RKO (cell line): Measurements from ENCODE around the gene ZFYVE19.

Experiments used
- DNase-seq: peaks from one replicate; pipeline ENCODE4 v3.0.0-alpha.2; 2016; ENCODE audit warnings: low spot score

ZFYVE19 gene

GRCh38 chr15:40775740-40776536, 31.0 kb upstream of the ZFYVE19 start:
- DNase-seq, result no peak

DNA sequence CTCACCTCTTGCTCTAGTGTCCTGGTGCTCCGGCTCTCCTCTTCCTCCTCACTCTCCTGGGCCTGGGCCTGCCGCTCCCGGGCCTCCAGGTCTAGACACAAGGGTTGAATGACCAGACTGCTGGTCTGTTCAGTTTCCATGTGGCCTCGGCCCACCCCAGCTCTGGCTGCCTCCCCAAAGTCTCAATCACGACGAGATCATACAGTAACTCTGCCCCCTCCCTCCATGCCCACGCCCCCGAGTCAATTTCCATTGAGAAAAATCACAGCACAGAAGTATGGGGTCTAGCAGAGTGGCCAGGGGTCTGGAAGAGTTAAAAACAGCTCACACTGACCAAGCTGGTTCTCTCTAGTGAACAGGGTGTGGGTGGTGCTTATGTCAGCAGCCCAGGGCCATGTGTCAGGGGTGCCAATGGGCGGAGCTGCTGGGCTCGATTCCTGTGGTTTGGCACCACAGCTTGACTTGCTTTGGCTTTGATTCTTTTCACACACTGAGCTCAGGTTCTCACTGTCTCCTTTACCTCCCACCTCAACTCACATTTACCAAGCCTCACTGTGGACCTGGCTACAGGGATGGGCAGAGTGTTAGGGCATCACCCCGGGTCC, 30.2 kb upstream of the ZFYVE19 start:
- no peak for DNase-seq

DNA sequence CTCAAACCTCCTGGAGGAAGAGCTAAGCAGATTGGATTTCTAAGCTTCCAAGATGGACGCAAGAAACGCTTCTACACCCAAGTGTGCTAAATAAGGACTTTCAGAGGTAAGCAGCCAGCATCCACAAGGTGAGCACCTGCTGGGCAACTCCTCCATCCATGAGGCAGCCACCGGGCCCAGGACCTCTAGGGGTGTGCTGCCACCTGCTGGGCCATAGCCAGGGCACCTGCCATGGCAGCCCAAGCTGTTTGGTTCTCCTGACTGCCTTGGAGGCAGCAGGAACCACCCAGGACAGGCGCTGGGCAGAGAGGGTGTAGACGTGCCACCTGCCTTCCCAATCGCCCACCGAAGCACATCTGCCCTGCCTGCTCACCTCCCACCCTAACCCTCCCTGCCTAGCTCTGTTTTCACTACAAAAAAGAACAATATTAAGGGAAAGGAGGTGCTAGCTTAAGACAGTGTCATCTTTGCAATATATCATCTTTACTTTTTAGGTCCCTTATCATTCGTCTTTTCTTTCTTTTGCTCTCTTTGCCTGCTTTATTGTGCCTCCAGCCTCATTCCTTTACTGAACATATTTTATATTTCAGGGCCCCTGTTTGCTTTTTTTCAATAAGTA, 24.2 kb upstream of the ZFYVE19 start:
- peak; percentile 43 for DNase-seq

- DNase-seq, result no peak
Observed at GRCh38 chr15:40785164-40785563, 21.7 kb upstream of the ZFYVE19 start.

GRCh38 chr15:40785814-40786213, 21.1 kb upstream of the ZFYVE19 start:
- no peak for DNase-seq

- no peak for DNase-seq
Observed at GRCh38 chr15:40787344-40787841, 19.5 kb upstream of the ZFYVE19 start.

DNA sequence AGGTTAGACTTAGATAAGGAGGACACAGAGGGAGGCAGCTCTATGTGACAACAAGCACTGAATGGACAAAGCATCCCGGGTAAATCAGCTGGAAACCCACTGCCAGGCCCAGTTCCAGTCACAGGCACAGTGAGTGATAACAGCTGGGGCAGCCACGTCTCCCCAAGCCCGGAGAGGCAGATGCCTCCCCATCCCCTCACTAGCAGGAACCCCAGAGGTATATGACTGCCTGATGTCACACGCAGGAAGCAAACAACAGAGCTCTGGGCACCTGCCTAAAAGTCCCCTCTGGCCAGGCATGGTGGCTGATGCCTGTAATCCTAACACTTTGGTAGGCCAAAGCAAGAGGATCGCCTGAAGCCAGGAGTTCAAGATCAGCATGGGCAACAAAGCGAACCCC, 18.9 kb upstream of the ZFYVE19 start:
- DNase-seq, result no peak

DNA sequence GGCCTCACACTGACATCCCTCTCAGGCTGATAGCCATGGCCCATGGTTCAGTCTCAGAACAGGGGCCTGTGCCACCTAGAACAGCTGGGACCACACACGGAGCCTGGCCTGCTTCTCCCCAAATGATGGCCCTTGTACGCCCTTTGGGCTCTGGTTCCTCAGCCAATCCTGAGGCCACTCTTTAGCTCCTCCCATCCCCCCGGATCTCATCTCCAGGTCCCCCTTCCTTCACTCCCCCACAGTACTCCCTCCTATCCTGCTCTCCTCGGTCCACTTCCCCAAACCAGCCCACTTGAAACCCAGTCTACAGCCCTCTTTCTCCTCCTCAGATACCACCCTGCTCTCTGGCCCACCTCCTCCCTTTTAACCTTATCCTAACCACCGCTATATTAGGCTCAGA, 17.8 kb upstream of the ZFYVE19 start:
- no peak for DNase-seq

- no peak for DNase-seq
Observed at GRCh38 chr15:40789999-40790398, 16.9 kb upstream of the ZFYVE19 start.

- peak; percentile 29 for DNase-seq
Observed at GRCh38 chr15:40790718-40791117, 16.2 kb upstream of the ZFYVE19 start.

- no peak for DNase-seq
Observed at GRCh38 chr15:40792394-40792793, 14.5 kb upstream of the ZFYVE19 start.

- DNase-seq, result peak; percentile 96
Observed at GRCh38 chr15:40793216-40793989, 13.5 kb upstream of the ZFYVE19 start.

DNA sequence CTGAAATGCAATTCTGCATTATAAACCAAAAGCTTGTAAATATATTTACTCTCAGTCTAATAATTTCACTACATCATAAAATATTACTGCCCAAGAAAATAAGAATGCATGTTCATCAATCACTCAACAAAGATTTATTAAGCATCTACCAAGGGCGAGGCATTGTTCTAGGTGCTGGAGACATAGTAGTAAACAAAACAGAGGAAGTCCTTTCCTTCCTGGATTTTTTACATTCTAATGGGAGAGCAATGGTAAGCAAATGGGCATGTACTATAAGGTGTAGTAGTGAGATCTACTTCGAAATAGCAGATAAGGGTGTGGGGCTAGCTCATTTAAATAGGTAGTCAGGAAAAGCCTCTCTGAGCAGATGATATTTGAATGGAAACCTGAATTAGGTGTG, 10.8 kb upstream of the ZFYVE19 start:
- no peak for DNase-seq

GRCh38 chr15:40796512-40796911, 10.4 kb upstream of the ZFYVE19 start:
- DNase-seq, result no peak

GRCh38 chr15:40799523-40799922, 7.4 kb upstream of the ZFYVE19 start:
- no peak for DNase-seq

DNA sequence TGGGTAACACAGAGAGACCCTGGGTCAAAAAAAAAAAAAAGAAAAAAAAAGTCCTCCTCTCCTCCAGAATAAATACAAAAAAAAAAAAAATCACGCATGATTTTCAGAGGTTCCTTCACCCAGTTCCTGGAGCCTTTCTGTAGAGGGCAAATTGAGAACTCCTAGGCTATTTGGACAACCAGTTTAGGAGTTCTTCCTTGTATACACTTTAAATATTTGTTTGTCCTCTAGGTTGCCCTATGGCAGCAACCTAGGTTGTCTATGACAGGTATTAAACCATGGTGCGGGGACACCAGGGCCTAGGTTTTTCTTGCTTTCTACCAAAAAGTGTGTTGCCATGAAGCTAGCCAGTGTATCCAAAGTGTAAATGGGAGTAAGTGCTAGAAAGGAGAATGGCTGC, 3.8 kb upstream of the ZFYVE19 start:
- DNase-seq, result no peak

DNA sequence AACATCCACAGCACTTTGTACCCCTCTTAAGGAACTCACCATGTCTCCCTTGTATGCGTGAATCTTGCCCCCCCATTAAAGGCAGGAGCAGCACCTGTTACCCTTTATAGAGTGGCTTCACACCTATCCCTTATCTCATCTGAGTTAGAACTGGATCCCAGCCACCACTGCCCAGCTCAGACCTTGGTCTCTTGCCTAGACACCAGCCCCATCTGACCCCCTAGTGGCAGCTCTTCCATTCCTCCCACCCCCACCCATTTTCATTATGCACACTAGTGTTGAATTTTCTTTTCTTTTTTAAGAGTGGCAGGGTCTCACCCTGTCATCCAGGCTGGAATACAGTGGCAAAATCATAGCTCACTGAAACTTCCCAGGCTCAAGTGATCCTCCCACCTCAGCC, 3.2 kb upstream of the ZFYVE19 start:
- no peak for DNase-seq

GRCh38 chr15:40806672-40807027, 239 bp upstream of the ZFYVE19 start:
- no peak for DNase-seq

GRCh38 chr15:40807888-40808461, 1.1 kb downstream of the ZFYVE19 start:
- peak; percentile 72 for DNase-seq

- no peak for DNase-seq
Observed at GRCh38 chr15:40808861-40809450, 2.1 kb downstream of the ZFYVE19 start.

- no peak for DNase-seq
Observed at GRCh38 chr15:40812721-40813425, 6.0 kb downstream of the ZFYVE19 start.
